GM21390 (cell line): ENCODE measurements around the gene CCDC102A.
A peak's percentile ranks its signal among the peaks of the same experiment; 100 is the strongest.
"Not testable (repeated sequence)": the region's sequence is repeated elsewhere in the genome, so short reads cannot be mapped to it uniquely, and the experiment has no call there.

Experiments used
- ATAC-seq: cut with Tn5 transposase; IDR thresholded peaks from one replicate; pipeline ENCODE4 v1.9.1; 2021; ENCODE audit not compliant: unreplicated experiment

Gene CCDC102A

DNA sequence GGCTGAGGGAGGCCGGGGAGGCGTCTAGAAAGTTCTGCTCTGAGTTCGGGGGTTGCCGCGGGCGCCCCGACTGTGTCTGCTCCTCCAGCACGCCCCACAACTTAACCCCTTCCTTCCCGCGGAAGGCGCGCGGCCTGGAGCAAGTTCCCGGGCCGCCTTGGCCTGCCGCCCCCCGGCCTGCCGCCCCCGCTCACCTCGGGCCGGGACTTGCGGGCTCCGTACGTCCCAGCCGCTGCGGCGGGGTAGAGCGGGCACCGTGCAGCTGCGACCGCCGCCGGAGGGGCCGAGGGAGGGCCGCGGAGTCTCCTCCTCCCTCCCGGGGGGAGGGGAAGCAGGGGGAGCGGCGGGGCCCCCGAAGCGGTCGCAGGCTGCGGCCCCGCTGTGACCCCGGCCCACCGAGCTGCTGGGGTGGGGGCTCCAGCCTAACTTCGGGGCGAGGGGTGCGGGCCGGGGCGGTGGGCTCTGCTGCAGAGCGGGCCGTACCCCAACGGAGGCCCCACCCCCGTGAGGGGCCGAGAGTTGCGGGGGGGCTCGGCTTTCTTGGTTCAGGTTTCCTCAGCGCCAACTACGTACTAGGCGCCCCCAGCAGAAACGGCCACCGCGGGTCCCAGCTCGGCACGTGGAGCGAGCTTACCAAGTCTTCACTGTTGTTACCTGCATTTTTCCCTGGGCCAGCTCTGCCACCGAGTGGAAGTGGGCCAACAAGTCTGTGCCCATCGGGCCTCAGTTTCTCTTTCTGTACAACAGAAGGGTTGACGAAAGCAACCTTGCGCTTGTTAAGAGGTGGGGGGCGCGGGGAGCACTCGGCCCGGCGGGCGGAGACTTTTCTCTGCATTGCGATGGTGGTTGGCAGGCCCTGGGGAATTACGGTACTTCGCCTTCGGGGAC is at the start of gene CCDC102A:
CCDC102A (minus strand) TSS at position 266 of the 888 bp plus-strand sequence. CDS start 7,394 bp downstream, outside the sequence.
- peak; percentile 14 for ATAC-seq

DNA sequence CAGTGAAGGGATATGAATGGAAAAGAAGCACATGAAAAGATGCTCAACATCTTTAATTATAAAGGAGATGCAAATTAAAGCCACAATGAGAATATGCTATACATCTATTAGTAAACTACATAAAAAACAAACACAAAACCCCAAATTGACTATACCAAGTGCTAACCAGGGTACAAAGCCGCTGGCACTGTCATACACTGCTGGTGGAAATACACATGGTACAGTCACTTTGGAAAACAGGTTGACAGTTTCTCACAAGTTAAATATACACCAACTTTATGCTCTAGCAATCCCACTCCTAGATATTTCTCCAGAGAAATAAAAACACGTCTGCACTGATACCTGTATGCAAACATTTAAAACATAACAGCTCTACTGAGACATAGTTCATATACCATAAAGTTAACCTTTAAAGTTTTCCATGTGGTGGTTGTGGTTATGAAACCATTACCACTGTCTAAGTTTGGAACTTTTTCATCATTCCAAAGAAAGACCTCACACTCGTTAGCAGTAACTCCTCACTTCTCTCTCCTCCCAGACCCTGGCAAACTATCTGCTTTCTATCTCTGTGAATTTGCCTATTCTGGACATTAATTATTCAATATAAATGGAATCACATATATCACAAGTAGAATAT is 48.8 kb upstream of the CCDC102A start:
- no peak for ATAC-seq

GRCh38 chr16:57579361-57579665 is 42.9 kb upstream of the CCDC102A start:
- no peak for ATAC-seq

DNA sequence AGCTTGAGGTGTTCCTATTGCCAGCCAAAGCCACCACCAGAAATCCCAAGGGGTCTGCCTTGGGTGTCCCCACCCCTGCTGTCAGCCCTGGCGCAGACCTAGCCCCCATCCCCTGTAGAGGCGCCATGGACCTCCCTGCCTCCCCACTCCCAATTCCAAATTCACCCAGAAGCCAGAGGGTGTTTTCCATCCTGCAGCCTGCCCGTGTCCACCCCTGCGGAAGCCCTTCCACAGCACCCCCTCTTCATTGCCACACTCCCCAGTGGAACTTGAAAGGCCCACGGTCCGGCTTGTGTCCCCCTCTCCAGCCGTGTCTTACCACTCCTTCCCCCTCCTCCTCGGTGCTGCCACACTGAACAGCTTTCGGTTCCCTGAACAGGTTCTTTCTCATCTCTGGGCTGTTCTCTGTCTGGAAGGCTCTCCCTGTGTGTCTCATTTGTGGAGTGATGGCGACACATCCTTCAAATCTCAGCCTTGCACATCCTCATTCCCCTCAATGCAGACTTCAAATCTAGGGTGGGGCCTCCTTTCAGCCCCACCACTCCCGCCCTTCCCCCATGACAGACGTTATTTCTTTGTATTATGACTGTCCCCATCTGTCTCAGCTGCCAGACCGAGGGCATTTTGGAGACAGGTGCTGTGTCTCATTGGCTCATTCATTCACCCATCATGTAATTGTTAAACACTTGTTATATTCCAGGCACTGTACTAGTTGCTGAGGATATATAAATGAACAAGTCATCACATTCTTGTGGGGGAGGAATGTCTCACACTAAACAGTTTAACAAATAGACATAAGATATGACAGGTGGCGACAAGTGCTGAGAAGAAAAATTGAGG is 42.4 kb upstream of the CCDC102A start:
- no peak for ATAC-seq

- ATAC-seq: no peak
Observed at GRCh38 chr16:57577691-57578224, 41.4 kb upstream of the CCDC102A start.

DNA sequence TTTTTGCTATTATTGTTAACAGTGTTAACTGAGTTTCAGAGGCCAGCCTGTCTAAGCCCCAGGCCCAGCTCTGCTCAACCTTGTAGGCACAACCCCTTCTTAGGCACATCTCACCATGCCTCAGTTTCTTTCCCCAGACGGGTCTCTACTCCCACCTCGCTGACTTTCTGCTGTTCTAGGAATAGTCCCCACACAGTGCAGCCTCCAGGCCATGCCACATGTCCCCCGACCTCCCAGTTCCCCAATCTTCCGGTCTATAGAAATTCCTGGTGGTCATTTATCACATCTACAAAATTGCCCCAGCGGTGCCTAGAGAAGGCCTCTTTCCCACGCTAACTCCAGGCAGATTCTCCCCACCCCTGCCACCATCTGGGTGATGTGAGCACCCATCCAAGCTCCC is 40.8 kb upstream of the CCDC102A start:
- ATAC-seq: no peak

GRCh38 chr16:57576429-57576870 is 40.1 kb upstream of the CCDC102A start:
- peak; percentile 78 for ATAC-seq

GRCh38 chr16:57575468-57576277 is 39.3 kb upstream of the CCDC102A start:
- no peak for ATAC-seq

- no peak for ATAC-seq
Observed at GRCh38 chr16:57574646-57575467, 38.5 kb upstream of the CCDC102A start.

- no peak for ATAC-seq
Observed at GRCh38 chr16:57574086-57574485, 37.7 kb upstream of the CCDC102A start.

- ATAC-seq: no peak
Observed at GRCh38 chr16:57572978-57573728, 36.8 kb upstream of the CCDC102A start.

DNA sequence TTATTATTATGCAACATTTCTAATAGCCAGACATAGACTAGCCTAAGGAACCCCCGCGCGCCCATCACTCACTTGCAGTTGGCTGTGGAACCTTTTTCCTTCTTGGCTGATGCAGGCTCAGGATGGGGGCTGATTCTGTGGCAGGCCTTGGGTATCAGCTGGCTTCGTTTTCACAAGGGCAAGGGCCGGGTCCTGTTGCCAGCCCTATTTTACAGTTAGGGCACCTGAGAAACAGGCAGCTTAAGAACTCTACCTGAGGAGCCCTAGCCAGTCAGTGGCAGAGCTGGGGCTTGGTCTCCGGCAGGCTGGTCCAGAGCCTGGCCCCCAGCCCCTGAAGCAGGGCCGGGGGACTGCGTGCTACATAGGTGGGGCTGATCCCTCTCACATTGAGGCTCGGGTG is 34.7 kb upstream of the CCDC102A start:
- ATAC-seq: no peak

DNA sequence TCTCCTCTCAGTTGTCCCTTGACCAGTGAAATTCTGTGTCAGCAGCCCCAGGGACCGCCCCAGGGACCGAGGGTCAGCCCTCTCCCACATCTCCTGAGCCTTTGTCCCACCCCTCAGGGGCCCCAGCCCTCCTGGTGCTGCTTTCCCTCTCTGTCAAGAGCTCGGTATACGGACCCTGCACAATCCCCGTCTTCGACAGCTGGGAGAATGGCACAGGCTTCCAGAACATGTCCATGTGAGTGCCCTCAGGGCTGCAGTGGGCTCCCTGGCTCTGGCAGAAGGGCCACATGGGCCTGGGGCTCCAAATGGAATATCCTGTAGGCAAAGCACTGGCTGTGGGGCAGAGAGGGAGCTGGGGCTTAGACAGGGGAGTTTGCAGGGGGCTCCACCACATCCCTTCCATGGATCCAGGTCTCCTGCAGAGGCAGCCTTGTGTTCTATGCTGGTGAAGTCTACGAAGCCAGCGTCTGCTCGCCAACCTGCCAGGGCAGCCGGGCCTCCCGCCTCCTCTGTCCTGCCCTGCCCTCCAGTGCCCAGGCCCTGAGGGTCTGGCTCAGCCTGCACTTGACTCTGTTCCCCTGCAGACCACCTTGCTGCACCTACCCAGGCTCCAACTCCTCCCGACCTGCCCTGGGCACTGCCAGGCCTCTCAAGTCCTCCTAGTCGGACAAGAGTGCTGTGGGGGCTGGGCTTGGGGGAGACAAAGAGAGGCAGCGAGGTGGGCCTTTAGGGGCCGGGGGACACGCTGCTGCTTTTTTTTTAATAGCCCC is 34.1 kb upstream of the CCDC102A start:
- no peak for ATAC-seq

DNA sequence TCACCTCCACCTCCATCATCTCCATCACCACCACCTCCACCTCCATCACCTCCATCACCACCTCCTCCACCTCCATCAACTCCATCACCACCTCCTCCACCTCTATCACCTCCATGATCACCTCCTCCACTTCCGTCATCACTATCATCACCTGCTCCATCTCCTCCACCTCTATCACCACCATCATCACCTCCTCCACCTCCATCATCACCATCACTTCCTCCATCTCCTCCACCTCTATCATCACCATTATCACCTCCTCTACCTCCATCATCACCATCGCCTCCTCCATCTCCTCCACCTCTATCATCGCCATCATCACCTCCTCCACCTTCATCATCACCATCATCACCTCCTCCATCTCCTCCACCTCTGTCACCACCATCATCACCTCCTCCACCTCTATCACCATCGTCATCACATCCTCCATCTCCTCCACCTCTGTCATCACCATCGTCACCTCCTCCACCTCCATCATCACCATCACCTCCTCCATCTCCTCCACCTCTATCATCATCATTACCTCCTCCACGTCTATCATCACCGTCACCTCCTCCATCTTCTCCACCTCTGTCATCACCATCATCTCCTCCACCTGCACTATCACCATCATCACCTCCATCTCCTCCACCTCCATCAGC is 33.1 kb upstream of the CCDC102A start:
- ATAC-seq: no peak

DNA sequence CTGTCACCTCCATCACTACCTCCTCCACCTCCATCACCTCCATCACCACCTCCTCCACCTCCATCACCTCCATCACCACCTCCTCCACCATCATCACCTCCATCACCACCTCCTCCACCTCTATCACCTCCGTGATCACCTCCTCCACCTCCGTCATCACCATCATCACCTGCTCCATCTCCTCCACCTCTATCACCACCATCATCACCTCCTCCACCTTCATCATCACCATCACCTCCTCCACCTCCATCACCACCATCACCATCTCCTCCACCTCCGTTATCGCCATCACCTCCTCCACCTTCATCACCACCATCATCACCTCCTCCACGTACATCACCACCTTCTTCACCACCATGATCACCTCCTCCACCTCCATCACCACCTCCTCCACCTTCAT is 32.4 kb upstream of the CCDC102A start:
- ATAC-seq: not testable (repeated sequence)

- no peak for ATAC-seq
Observed at GRCh38 chr16:57568173-57568678, 31.9 kb upstream of the CCDC102A start.

- ATAC-seq: no peak
Observed at GRCh38 chr16:57567691-57568090, 31.3 kb upstream of the CCDC102A start.
